Osteoblast (primary cell): ENCODE data around the gene TBCD. TPM values are rescaled to one million over a fixed set of nuclear protein-coding genes. Genes with fewer than 3 reads are reported as not detected.

Experiments
- DNase-seq: peaks from one replicate; pipeline ENCODE4 v3.0.0; 2011; ENCODE audit warnings: low spot score, mixed read lengths; ENCODE audit not compliant: insufficient read length; ENCODE audit errors: missing footprints
- H2AFZ ChIP-seq: 2 replicates; pipeline ENCODE4 v1.6.0; 2011; ENCODE audit warnings: mild to moderate bottlenecking, low read length
- H3K27ac ChIP-seq: 2 replicates; pipeline ENCODE4 v1.5.1; 2011; ENCODE audit warnings: mild to moderate bottlenecking, low read depth, low read length, moderate library complexity
- H3K27me3 ChIP-seq: 2 replicates; pipeline ENCODE4 v1.6.0; 2012; ENCODE audit warnings: mild to moderate bottlenecking, control low read depth, inconsistent platforms, low read length, moderate library complexity; ENCODE audit not compliant: insufficient read depth
- H3K36me3 ChIP-seq: 2 replicates; pipeline ENCODE4 v1.5.1; 2011; ENCODE audit warnings: mild to moderate bottlenecking, low read length, control low read depth, moderate library complexity; ENCODE audit not compliant: insufficient read depth
- H3K4me1 ChIP-seq: 2 replicates; pipeline ENCODE4 v1.5.1; 2011; ENCODE audit warnings: mild to moderate bottlenecking, low read length, control low read depth, moderate library complexity; ENCODE audit not compliant: insufficient read depth
- H3K4me2 ChIP-seq: 2 replicates; pipeline ENCODE4 v1.6.0; 2011; ENCODE audit warnings: mild to moderate bottlenecking, low read length; ENCODE audit not compliant: insufficient read depth
- H3K4me3 ChIP-seq: fragments of 200-600 bp; sonication (generic); 3 replicates; pipeline ENCODE4 v1.5.1; 2012; ENCODE audit warnings: mild to moderate bottlenecking, low read length, inconsistent platforms; ENCODE audit not compliant: insufficient read depth
- H3K79me2 ChIP-seq: 2 replicates; pipeline ENCODE4 v1.6.0; 2012; ENCODE audit warnings: mild to moderate bottlenecking, low read length, control low read depth, inconsistent platforms; ENCODE audit not compliant: insufficient read depth
- H3K9me3 ChIP-seq: 2 replicates; pipeline ENCODE4 v1.5.1; 2011; ENCODE audit warnings: low read depth, low read length, control low read depth
- H4K20me1 ChIP-seq: 2 replicates; pipeline ENCODE4 v1.6.0; 2012; ENCODE audit warnings: mild to moderate bottlenecking, low read length, control low read depth; ENCODE audit not compliant: insufficient read depth
- total RNA-seq: library from RNA; depleted of rRNA; stranded (reverse); fragments of >200 nt; gene quantifications from 2 replicates; pipeline ENCODE4 v1.2.3, GENCODE V29; 2012
- TF ChIP-seq, protein P1 (sequence below): IDR thresholded peaks from 2 replicates; pipeline ENCODE4 v1.5.1; 2011; ENCODE audit warnings: mild to moderate bottlenecking, low read depth, low read length, moderate library complexity; ENCODE audit errors: extremely low read depth

TBCD gene
- total RNA-seq, 1 donor, result 29.0 TPM

DNA sequence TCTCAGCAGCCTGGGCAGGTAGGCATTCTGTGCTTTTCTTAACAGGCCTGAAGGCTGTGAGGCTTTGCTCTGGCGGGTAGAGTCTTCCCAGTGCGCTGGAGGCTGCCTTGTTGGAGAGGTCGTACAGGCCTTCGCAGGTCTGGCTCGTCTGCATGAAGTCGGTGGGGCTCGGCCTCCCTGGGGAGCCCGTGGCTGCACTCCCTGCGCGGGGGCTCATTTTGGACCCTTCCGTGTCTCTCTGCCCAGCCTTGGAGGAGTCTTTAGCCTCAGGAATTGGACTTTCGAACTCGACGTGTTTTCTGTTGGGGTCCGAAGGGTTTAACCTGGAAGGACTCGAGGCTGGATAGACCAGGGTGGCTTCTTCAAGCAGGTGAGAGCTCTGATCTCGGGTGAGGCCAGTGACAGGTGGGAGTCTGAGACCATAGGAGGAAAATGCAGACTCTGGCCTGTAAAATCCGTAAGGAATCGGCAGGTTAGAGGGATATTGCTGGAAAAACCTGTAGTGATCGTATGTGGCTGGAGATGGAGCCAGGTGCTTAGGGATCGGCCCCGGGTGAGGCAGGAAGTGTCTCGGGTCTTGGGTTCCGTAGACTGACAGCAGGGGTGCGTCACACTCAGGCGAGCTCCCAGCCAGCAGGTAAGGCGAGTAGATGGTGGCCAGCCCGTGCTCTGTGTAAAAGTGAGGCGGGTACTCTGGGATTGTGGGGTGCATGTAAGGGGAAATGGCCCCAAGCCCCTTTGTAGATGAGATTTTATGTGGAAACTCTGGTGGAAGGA lies 79.4 kb downstream of the TBCD start:
- peaks cover 5% of the 10 kb centered on the region for H3K36me3 ChIP-seq
- no peak for DNase-seq
- no peak overlapping the region for H3K27ac ChIP-seq
- H3K27me3 ChIP-seq, result no peaks in the 10 kb centered on the region
- H3K9me3 ChIP-seq, result no peaks in the 10 kb centered on the region
- H4K20me1 ChIP-seq, result no peaks in the 10 kb centered on the region
- H3K4me1 ChIP-seq, result no peaks in the 10 kb centered on the region
- TF ChIP-seq, protein P1, sequence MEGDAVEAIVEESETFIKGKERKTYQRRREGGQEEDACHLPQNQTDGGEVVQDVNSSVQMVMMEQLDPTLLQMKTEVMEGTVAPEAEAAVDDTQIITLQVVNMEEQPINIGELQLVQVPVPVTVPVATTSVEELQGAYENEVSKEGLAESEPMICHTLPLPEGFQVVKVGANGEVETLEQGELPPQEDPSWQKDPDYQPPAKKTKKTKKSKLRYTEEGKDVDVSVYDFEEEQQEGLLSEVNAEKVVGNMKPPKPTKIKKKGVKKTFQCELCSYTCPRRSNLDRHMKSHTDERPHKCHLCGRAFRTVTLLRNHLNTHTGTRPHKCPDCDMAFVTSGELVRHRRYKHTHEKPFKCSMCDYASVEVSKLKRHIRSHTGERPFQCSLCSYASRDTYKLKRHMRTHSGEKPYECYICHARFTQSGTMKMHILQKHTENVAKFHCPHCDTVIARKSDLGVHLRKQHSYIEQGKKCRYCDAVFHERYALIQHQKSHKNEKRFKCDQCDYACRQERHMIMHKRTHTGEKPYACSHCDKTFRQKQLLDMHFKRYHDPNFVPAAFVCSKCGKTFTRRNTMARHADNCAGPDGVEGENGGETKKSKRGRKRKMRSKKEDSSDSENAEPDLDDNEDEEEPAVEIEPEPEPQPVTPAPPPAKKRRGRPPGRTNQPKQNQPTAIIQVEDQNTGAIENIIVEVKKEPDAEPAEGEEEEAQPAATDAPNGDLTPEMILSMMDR, result no peak
- H3K4me2 ChIP-seq, result no peak overlapping the region
- no peak overlapping the region for H3K4me3 ChIP-seq
- no peaks in the 10 kb centered on the region for H3K79me2 ChIP-seq
- no peak overlapping the region for H2AFZ ChIP-seq

DNA sequence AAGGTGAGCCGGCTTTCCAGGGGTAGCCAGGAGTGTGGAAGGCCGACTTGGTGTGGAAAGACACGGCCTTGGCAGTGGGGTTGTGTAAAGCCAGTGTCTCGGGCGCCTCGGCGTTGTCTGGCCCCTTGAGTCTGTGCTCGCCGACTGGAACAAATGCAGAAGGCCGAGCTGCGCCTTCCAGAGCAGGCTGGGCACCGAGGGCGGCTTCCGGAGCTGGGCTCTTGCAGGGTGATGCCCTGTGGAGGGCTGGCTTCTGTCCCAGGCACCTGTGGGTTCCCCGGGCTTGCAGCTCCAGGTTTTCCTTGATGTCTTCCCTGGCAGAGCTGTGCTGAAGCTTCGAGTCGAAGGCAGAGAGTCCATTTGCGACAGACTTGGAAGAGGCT lies 79.9 kb downstream of the TBCD start:
- H3K4me3 ChIP-seq, result no peak overlapping the region
- no peaks in the 10 kb centered on the region for H3K79me2 ChIP-seq
- no peak overlapping the region for H2AFZ ChIP-seq
- DNase-seq, result no peak
- H3K9me3 ChIP-seq, result no peaks in the 10 kb centered on the region
- H4K20me1 ChIP-seq, result no peaks in the 10 kb centered on the region
- H3K4me1 ChIP-seq, result no peaks in the 10 kb centered on the region
- H3K27me3 ChIP-seq, result no peaks in the 10 kb centered on the region
- no peak overlapping the region for H3K4me2 ChIP-seq
- H3K27ac ChIP-seq, result no peak overlapping the region
- TF ChIP-seq, protein P1, result no peak
- H3K36me3 ChIP-seq, result peaks cover 5% of the 10 kb centered on the region

DNA sequence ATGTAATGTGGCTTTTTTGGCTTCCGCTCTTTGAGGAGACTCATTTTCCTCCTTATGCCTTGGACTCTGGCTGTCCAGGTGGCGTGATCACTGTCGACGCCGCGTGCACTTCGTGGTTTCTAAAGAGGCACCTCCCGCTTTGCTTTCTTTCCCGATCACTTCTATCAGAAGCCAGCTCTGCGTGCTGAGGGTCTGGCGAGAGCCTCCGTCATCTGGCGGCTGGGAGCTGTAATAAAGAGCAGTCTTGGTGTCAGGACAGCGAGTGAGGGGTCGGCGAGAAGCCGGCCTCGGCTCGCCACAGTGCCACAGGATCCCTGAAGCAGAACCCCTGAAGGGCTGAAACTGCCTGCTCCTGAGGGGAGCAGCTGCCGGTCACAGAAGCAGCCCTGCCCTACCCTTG lies 80.5 kb downstream of the TBCD start:
- DNase-seq, result peak; percentile 32
- no peaks in the 10 kb centered on the region for H4K20me1 ChIP-seq
- H3K9me3 ChIP-seq, result no peaks in the 10 kb centered on the region
- TF ChIP-seq, protein P1, result no peak
- peaks cover 5% of the 10 kb centered on the region for H3K4me1 ChIP-seq
- H3K79me2 ChIP-seq, result no peaks in the 10 kb centered on the region
- H3K4me2 ChIP-seq, result no peak overlapping the region
- H3K27me3 ChIP-seq, result no peaks in the 10 kb centered on the region
- peaks cover under 1% of the 10 kb centered on the region for H3K36me3 ChIP-seq
- no peak overlapping the region for H2AFZ ChIP-seq
- no peak overlapping the region for H3K4me3 ChIP-seq
- H3K27ac ChIP-seq, result no peak overlapping the region

DNA sequence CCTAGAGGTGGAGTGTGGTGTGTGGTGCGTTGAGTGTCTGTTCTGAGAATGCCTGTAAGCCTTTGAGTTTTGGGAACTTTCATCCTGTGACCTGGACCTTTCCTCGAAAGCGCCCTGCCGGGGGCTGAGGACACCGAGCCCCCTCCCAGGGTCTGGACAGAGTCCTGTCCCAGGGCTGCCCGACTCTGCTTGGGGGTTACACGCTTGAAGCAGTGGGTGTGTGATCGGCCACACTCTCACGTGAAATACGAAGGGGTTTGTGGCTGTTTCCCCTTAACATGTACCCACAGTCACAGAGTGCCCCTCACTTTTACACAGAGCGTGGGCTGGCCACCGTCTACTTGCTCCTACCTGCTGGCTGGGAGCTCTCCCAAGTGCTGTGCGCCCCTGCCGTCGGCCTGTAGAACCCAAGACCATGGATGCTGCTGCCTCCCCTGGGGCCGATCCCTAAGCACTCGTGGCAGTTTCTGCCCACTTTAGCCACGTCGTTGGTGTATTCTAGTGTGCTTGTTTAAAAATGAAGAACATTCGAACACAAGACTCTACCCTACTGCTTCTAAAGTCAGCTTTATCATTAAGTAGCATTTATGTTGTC lies 81.1 kb downstream of the TBCD start:
- H3K27me3 ChIP-seq, result no peaks in the 10 kb centered on the region
- peaks cover 10% of the 10 kb centered on the region for H3K4me1 ChIP-seq
- no peaks in the 10 kb centered on the region for H3K9me3 ChIP-seq
- H3K27ac ChIP-seq, result no peak overlapping the region
- no peak overlapping the region for H3K4me3 ChIP-seq
- H3K4me2 ChIP-seq, result no peak overlapping the region
- peak; percentile 58 for DNase-seq
- no peaks in the 10 kb centered on the region for H3K79me2 ChIP-seq
- no peaks in the 10 kb centered on the region for H4K20me1 ChIP-seq
- no peaks in the 10 kb centered on the region for H3K36me3 ChIP-seq
- TF ChIP-seq, protein P1, result no peak
- H2AFZ ChIP-seq, result no peak overlapping the region
